GM23338 (cell line): ENCODE measurements around the gene IGFBP4. TPM values are rescaled to one million over a fixed set of nuclear protein-coding genes. Genes with fewer than 3 reads are reported as not detected.

Experiments
- ATAC-seq: fragments of 200-7000 bp; cut with Tn5 transposase; 3 replicates; pipeline ENCODE4 v1.9.1; 2020
- DNase-seq: peaks from one replicate; pipeline ENCODE4 v3.0.0-alpha.2; 2015; ENCODE audit warnings: low spot score
- H2AFZ ChIP-seq: fragments of 200-600 bp; sonication (generic); 2 replicates; pipeline ENCODE4 v1.8.0; 2016; ENCODE audit warnings: antibody characterized with exemption, mild to moderate bottlenecking, moderate library complexity
- H3F3A ChIP-seq: fragments of 200-600 bp; sonication (generic); replicated peaks from 2 replicates; pipeline ENCODE4 v1.8.0; 2017; ENCODE audit warnings: antibody characterized with exemption, mixed run types, low read depth
- H3K27ac ChIP-seq: fragments of 200-600 bp; sonication (generic); 2 replicates; pipeline ENCODE4 v1.6.1; 2016; ENCODE audit warnings: low read depth
- H3K27me3 ChIP-seq: fragments of 200-600 bp; sonication (generic); 2 replicates; pipeline ENCODE4 v1.8.0; 2016; ENCODE audit warnings: mild to moderate bottlenecking, mixed run types, moderate library complexity; ENCODE audit not compliant: insufficient read depth
- H3K36me3 ChIP-seq: fragments of 200-600 bp; sonication (generic); 2 replicates; pipeline ENCODE4 v1.8.0; 2016; ENCODE audit warnings: mild to moderate bottlenecking; ENCODE audit not compliant: insufficient read depth
- H3K4me1 ChIP-seq: fragments of 200-600 bp; sonication (generic); 2 replicates; pipeline ENCODE4 v1.8.0; 2016; ENCODE audit warnings: mild to moderate bottlenecking, moderate library complexity; ENCODE audit not compliant: insufficient read depth
- H3K4me2 ChIP-seq: fragments of 200-600 bp; sonication (generic); 2 replicates; pipeline ENCODE4 v1.7.1; 2017; ENCODE audit warnings: mixed run types
- H3K4me3 ChIP-seq: fragments of 200-600 bp; sonication (generic); 2 replicates; pipeline ENCODE4 v1.6.1; 2016; ENCODE audit warnings: mixed run types
- H3K79me2 ChIP-seq: fragments of 200-600 bp; sonication (generic); replicated peaks from 2 replicates; pipeline ENCODE4 v1.8.0; 2017; ENCODE audit warnings: mild to moderate bottlenecking; ENCODE audit not compliant: insufficient read depth
- H3K9me2 ChIP-seq: fragments of 200-600 bp; sonication (generic); 2 replicates; pipeline ENCODE4 v1.8.0; 2017; ENCODE audit not compliant: insufficient read depth
- H4K20me1 ChIP-seq: fragments of 200-600 bp; sonication (generic); replicated peaks from 2 replicates; pipeline ENCODE4 v1.8.0; 2017; ENCODE audit warnings: mild to moderate bottlenecking; ENCODE audit not compliant: insufficient read depth
- H3K27ac Mint-ChIP-seq: 2 replicates; pipeline ENCODE4 v1.8.0; 2020; ENCODE audit warnings: inconsistent platforms, mild to moderate bottlenecking, moderate library complexity, mixed read lengths
- H3K27me3 Mint-ChIP-seq: 3 replicates; pipeline ENCODE4 v1.8.0; 2022; ENCODE audit warnings: low read depth, mild to moderate bottlenecking, moderate library complexity, mixed read lengths, inconsistent platforms; ENCODE audit not compliant: insufficient read depth, poor library complexity
- H3K36me3 Mint-ChIP-seq: 3 replicates; pipeline ENCODE4 v1.8.0; 2021; ENCODE audit warnings: low read depth, mild to moderate bottlenecking, inconsistent platforms, moderate library complexity, mixed read lengths
- H3K4me1 Mint-ChIP-seq: 3 replicates; pipeline ENCODE4 v1.8.0; 2020; ENCODE audit warnings: mild to moderate bottlenecking, inconsistent platforms, mixed read lengths
- H3K4me3 Mint-ChIP-seq: 3 replicates; pipeline ENCODE4 v1.8.0; 2021; ENCODE audit warnings: moderate library complexity, mild to moderate bottlenecking, inconsistent platforms, mixed read lengths
- H3K9me3 Mint-ChIP-seq: 3 replicates; pipeline ENCODE4 v1.8.0; 2020; ENCODE audit warnings: moderate library complexity, mild to moderate bottlenecking, inconsistent platforms, mixed read lengths
- CREB1 ChIP-seq: fragments of 250-450 bp; sonication (Bioruptor Pico); IDR thresholded peaks from 2 replicates; pipeline ENCODE4 v1.5.0; 2020; ENCODE audit warnings: low read depth, mild to moderate bottlenecking, moderate library complexity
- EZH2 ChIP-seq: fragments of 200-600 bp; sonication (generic); IDR thresholded peaks from one replicate; pipeline ENCODE4 v1.8.0; 2017; ENCODE audit warnings: antibody characterized with exemption, mild to moderate bottlenecking, low read depth; ENCODE audit not compliant: unreplicated experiment
- EZH2phosphoT487 ChIP-seq: fragments of 200-600 bp; sonication (generic); IDR thresholded peaks from one replicate; pipeline ENCODE4 v1.8.1; 2018; ENCODE audit warnings: antibody characterized with exemption; ENCODE audit not compliant: unreplicated experiment
- POLR2AphosphoS5 ChIP-seq: IDR thresholded peaks from 2 replicates; pipeline ENCODE4 v1.6.1; 2016; ENCODE audit warnings: antibody characterized with exemption, low read depth
- STAT1 ChIP-seq: IDR thresholded peaks from one replicate; pipeline ENCODE4 v1.6.1; 2016; ENCODE audit warnings: antibody characterized with exemption; ENCODE audit not compliant: unreplicated experiment
- ZNF114 ChIP-seq: fragments of 250-450 bp; sonication (Bioruptor Pico); IDR thresholded peaks from 2 replicates; pipeline ENCODE4 v1.5.0; 2020; ENCODE audit warnings: mild to moderate bottlenecking, moderate library complexity
- ZNF331 ChIP-seq: fragments of 250-450 bp; sonication (Bioruptor Pico); IDR thresholded peaks from 2 replicates; pipeline ENCODE4 v1.5.0; 2020; ENCODE audit warnings: low read depth, mild to moderate bottlenecking, moderate library complexity
- polyA plus RNA-seq: library from polyadenylated mRNA; unstranded; fragments of >200 nt; fragmentation: Nextera tagmentation; extraction: Ambion mirVana; gene quantifications from 2 replicates; pipeline ENCODE4 v1.2.1, GENCODE V29; 2016
- total RNA-seq: library from RNA; depleted of rRNA; stranded (reverse); fragments of >200 nt; shearing (Covaris generic); gene quantifications from 2 replicates; pipeline ENCODE4 v1.2.3, GENCODE V29; 2014
- TF ChIP-seq, protein P1 (sequence below): IDR thresholded peaks from one replicate; pipeline ENCODE4 v1.6.1; 2018; ENCODE audit warnings: antibody characterized with exemption; ENCODE audit not compliant: unreplicated experiment
- TF ChIP-seq, protein P2 (sequence below), 2 experiments: fragments of 200-600 bp in 1 of 2; sonication (generic) in 1 of 2; conservative IDR thresholded peaks; 2 replicates each; pipeline versions ENCODE4 v1.5.1 to v1.6.1; 2016 to 2017; ENCODE audit warnings: antibody characterized with exemption in 2 of 2, low read depth in 2 of 2, mild to moderate bottlenecking in 2 of 2, moderate library complexity in 1 of 2
- TF ChIP-seq, protein P3 (sequence below): IDR thresholded peaks from 2 replicates; pipeline ENCODE4 v1.6.1; 2016; ENCODE audit warnings: antibody characterized with exemption

Gene IGFBP4
- total and polyA plus RNA-seq, 2 experiments from 2014 or later, result 38.7 to 78.9 TPM

DNA sequence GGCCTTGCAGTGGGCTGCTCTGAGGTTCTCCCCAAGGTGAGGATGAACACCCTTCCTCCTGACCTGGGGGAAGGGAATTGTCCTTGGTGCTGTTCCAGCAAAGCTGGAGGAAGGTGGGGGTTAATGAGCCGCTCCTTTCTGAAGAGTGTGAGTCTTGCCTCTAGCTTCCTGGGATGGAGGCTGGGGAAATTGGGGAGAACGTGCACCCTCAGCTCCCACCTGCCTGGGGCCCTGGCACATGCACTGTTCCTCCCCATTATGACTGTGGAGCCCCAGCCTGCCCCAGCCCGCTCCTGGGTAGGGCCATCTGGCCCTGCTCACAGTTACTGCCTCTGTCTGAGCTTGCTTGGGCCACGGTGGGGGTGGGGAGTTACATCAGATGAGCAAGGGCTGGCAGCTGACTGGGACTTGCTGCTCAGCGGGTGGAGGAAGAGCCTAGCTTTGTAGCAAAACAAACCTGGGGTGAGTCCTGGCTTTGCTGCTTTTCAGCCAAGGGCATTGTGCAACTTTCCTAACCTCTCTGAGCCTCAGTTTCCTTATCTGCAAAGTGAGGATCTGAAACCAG, 47.1 kb downstream of the IGFBP4 start (continued):
- TF ChIP-seq, protein P1, sequence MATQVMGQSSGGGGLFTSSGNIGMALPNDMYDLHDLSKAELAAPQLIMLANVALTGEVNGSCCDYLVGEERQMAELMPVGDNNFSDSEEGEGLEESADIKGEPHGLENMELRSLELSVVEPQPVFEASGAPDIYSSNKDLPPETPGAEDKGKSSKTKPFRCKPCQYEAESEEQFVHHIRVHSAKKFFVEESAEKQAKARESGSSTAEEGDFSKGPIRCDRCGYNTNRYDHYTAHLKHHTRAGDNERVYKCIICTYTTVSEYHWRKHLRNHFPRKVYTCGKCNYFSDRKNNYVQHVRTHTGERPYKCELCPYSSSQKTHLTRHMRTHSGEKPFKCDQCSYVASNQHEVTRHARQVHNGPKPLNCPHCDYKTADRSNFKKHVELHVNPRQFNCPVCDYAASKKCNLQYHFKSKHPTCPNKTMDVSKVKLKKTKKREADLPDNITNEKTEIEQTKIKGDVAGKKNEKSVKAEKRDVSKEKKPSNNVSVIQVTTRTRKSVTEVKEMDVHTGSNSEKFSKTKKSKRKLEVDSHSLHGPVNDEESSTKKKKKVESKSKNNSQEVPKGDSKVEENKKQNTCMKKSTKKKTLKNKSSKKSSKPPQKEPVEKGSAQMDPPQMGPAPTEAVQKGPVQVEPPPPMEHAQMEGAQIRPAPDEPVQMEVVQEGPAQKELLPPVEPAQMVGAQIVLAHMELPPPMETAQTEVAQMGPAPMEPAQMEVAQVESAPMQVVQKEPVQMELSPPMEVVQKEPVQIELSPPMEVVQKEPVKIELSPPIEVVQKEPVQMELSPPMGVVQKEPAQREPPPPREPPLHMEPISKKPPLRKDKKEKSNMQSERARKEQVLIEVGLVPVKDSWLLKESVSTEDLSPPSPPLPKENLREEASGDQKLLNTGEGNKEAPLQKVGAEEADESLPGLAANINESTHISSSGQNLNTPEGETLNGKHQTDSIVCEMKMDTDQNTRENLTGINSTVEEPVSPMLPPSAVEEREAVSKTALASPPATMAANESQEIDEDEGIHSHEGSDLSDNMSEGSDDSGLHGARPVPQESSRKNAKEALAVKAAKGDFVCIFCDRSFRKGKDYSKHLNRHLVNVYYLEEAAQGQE, result no peak
- no peak for TF ChIP-seq EZH2
- TF ChIP-seq, protein P2, sequence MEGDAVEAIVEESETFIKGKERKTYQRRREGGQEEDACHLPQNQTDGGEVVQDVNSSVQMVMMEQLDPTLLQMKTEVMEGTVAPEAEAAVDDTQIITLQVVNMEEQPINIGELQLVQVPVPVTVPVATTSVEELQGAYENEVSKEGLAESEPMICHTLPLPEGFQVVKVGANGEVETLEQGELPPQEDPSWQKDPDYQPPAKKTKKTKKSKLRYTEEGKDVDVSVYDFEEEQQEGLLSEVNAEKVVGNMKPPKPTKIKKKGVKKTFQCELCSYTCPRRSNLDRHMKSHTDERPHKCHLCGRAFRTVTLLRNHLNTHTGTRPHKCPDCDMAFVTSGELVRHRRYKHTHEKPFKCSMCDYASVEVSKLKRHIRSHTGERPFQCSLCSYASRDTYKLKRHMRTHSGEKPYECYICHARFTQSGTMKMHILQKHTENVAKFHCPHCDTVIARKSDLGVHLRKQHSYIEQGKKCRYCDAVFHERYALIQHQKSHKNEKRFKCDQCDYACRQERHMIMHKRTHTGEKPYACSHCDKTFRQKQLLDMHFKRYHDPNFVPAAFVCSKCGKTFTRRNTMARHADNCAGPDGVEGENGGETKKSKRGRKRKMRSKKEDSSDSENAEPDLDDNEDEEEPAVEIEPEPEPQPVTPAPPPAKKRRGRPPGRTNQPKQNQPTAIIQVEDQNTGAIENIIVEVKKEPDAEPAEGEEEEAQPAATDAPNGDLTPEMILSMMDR (conservative IDR thresholded peaks at IDR 0.05; ENCODE audit: low read depth in 2 of 2), result no peak
- TF ChIP-seq POLR2AphosphoS5, result 0 out of 2 replicates have a peak, but pooled peaks have one; percentile 18
- TF ChIP-seq ZNF114, result no peak
- no peak for TF ChIP-seq CREB1 (CRISPR knock-in tag)
- TF ChIP-seq, protein P3, sequence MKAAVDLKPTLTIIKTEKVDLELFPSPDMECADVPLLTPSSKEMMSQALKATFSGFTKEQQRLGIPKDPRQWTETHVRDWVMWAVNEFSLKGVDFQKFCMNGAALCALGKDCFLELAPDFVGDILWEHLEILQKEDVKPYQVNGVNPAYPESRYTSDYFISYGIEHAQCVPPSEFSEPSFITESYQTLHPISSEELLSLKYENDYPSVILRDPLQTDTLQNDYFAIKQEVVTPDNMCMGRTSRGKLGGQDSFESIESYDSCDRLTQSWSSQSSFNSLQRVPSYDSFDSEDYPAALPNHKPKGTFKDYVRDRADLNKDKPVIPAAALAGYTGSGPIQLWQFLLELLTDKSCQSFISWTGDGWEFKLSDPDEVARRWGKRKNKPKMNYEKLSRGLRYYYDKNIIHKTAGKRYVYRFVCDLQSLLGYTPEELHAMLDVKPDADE, result no peak

DNA sequence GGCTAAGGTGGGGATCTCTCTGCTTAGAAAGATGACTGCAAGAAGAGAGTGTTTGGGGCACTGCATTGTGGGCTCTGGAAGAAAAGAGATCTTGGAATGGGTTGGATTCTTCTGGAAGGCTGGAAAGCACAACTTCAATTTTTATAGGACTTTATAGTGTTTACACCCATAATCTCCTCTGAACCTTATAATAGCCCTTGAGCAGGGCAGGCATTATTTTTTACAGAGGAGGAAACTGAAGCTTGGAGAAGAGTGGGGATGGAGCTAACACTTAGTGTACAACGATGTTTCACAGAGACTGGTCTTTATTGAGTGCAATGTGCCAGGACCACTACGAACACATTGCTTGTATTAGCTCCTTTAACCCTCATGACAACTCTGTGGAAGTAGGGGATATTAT, 47.7 kb downstream of the IGFBP4 start:
- Mint-ChIP-seq H3K27ac (peak overlapping the region; percentile 61), H3K36me3 (no peaks in the 10 kb centered on the region; the same call in 2 of the 3 replicates), H3K4me3 (peak overlapping the region; percentile 52; the same call in 1 of the 3 replicates), H3K4me1 (peaks cover 46% of the 10 kb centered on the region), H3K9me3 (no peaks in the 10 kb centered on the region), H3K27me3 (peaks cover 14% of the 10 kb centered on the region)
- Histone ChIP-seq H3K4me3 (peak overlapping the region; percentile 37; the same call in 1 of the 2 replicates), H3K36me3 (no peaks in the 10 kb centered on the region), H3K27me3 (no peaks in the 10 kb centered on the region), H3K9me2 (0 out of 2 replicates have a peak, but pooled peaks cover 3% of the 10 kb centered on the region), H3F3A (0 out of 2 replicates have a peak, but pooled peaks cover 8% of the 10 kb centered on the region), H3K27ac (peak overlapping the region; percentile 89), H2AFZ (peak overlapping the region; percentile 74), H3K4me1 (peaks cover 36% of the 10 kb centered on the region), H3K4me2 (peak overlapping the region; percentile 81), H3K79me2 (no peaks in the 10 kb centered on the region), H4K20me1 (no peaks in the 10 kb centered on the region)
- DNase-seq, result no peak
- TF ChIP-seq ZNF331 (CRISPR knock-in tag) (no peak), ZNF114 (no peak), EZH2phosphoT487 (no peak), EZH2 (no peak), STAT1 (no peak)
- no peak for ATAC-seq
